H7 (cell line): ENCODE measurements around the gene SSUH2. TPM values are rescaled to one million over a fixed set of nuclear protein-coding genes. Genes with fewer than 3 reads are reported as not detected.
A peak's percentile ranks its signal among the peaks of the same experiment; 100 is the strongest.
"Not testable (repeated sequence)": the region's sequence is repeated elsewhere in the genome, so short reads cannot be mapped to it uniquely, and the experiment has no call there.

Experiments
- DNase-seq: peaks from one replicate; pipeline ENCODE4 v3.0.0; 2012
- H3K27me3 ChIP-seq: 2 replicates; pipeline ENCODE4 v1.6.0; 2011; ENCODE audit warnings: mild to moderate bottlenecking, low read length; ENCODE audit not compliant: control insufficient read depth, insufficient read depth
- H3K36me3 ChIP-seq: replicated peaks from 2 replicates; pipeline ENCODE4 v1.5.1; 2011; ENCODE audit warnings: low read length; ENCODE audit not compliant: control insufficient read depth, insufficient read depth
- H3K4me3 ChIP-seq: 2 replicates; pipeline ENCODE4 v1.5.1; 2011; ENCODE audit warnings: low read depth, mild to moderate bottlenecking, control low read depth, low read length, moderate library complexity; ENCODE audit not compliant: insufficient read depth
- total RNA-seq: library from RNA; depleted of rRNA; stranded (reverse); fragments of >200 nt; shearing (Covaris generic); gene quantifications from 2 replicates; pipeline ENCODE4 v1.2.3, GENCODE V29; 2014

Gene SSUH2
- total RNA-seq, 1 experiment from 2014 or later = 0.42 TPM

- Histone ChIP-seq H3K27me3 (no peaks in the 10 kb centered on the region; the same call in 1 of the 2 replicates), H3K4me3 (no peak overlapping the region)
These were observed 23.0 kb upstream of the SSUH2 start for GRCh38 chr3:8667463-8668091.

GRCh38 chr3:8665407-8665896 is 20.9 kb upstream of the SSUH2 start:
- H3K27me3 ChIP-seq = no peaks in the 10 kb centered on the region
- no peak for DNase-seq
- H3K4me3 ChIP-seq = no peak overlapping the region
- H3K36me3 ChIP-seq = no peaks in the 10 kb centered on the region

More at GRCh38 chr3:8667463-8668091, 23.0 kb upstream of the SSUH2 start:
- H3K36me3 ChIP-seq = no peaks in the 10 kb centered on the region
- no peak for DNase-seq

- DNase-seq = peak; percentile 88
- Histone ChIP-seq H3K4me3 (no peak overlapping the region), H3K27me3 (no peaks in the 10 kb centered on the region), H3K36me3 (no peaks in the 10 kb centered on the region)
These were observed 18.8 kb upstream of the SSUH2 start for GRCh38 chr3:8663177-8664061.

- Histone ChIP-seq H3K27me3 (no peaks in the 10 kb centered on the region), H3K4me3 (no peak overlapping the region), H3K36me3 (no peaks in the 10 kb centered on the region)
- no peak for DNase-seq
These were observed 18.0 kb upstream of the SSUH2 start for GRCh38 chr3:8662594-8662993.

GRCh38 chr3:8660175-8661118 is 15.8 kb upstream of the SSUH2 start:
- no peak overlapping the region for H3K4me3 ChIP-seq
- H3K36me3 ChIP-seq = no peaks in the 10 kb centered on the region
- no peak for DNase-seq
- no peaks in the 10 kb centered on the region for H3K27me3 ChIP-seq

- no peak overlapping the region for H3K4me3 ChIP-seq
- no peak for DNase-seq
- no peaks in the 10 kb centered on the region for H3K36me3 ChIP-seq
- H3K27me3 ChIP-seq = no peaks in the 10 kb centered on the region
These were observed 14.6 kb upstream of the SSUH2 start for GRCh38 chr3:8659242-8659641.

- no peak overlapping the region for H3K4me3 ChIP-seq
- no peaks in the 10 kb centered on the region for H3K36me3 ChIP-seq
- DNase-seq = no peak
- H3K27me3 ChIP-seq = no peaks in the 10 kb centered on the region
These were observed 14.0 kb upstream of the SSUH2 start for GRCh38 chr3:8658306-8659212.

GRCh38 chr3:8657804-8658305 is 13.3 kb upstream of the SSUH2 start:
- H3K27me3 ChIP-seq = no peaks in the 10 kb centered on the region
- no peak for DNase-seq
- no peaks in the 10 kb centered on the region for H3K36me3 ChIP-seq
- no peak overlapping the region for H3K4me3 ChIP-seq

GRCh38 chr3:8656240-8656639 is 11.6 kb upstream of the SSUH2 start:
- Histone ChIP-seq H3K27me3 (no peaks in the 10 kb centered on the region), H3K4me3 (no peak overlapping the region), H3K36me3 (no peaks in the 10 kb centered on the region)
- DNase-seq = no peak

- no peak for DNase-seq
- Histone ChIP-seq H3K4me3 (no peak overlapping the region), H3K36me3 (no peaks in the 10 kb centered on the region), H3K27me3 (no peaks in the 10 kb centered on the region)
These were observed 10.8 kb upstream of the SSUH2 start for GRCh38 chr3:8655387-8655835.

- not testable (repeated sequence) for DNase-seq, H3K27me3 ChIP-seq, H3K4me3 ChIP-seq, H3K36me3 ChIP-seq
These were observed 10.2 kb upstream of the SSUH2 start for GRCh38 chr3:8654572-8655329.

- H3K4me3 ChIP-seq = no peak overlapping the region
- DNase-seq = no peak
- no peaks in the 10 kb centered on the region for H3K36me3 ChIP-seq
- no peaks in the 10 kb centered on the region for H3K27me3 ChIP-seq
These were observed 9.3 kb upstream of the SSUH2 start for GRCh38 chr3:8653800-8654408.
